NCI-H1105 treated with DMSO at 0.1 percent for 48 hours (cell line): ENCODE measurements around the gene KIF24.
A peak's percentile ranks its signal among the peaks of the same experiment; 100 is the strongest.
"Not testable (repeated sequence)": the region's sequence is repeated elsewhere in the genome, so short reads cannot be mapped to it uniquely, and the experiment has no call there.

Source experiments
- DNase-seq: peaks from one replicate; lab custom pipeline; 2025; lab: John Stamatoyannopoulos, UW

The KIF24 gene

GRCh38 chr9:34328987-34329832, at the start of gene KIF24, which contains the start of gene NUDT2:
TSS of gene KIF24 (minus strand) at chr9:34329268. CDS start at chr9:34311346, 17,922 bp downstream.
TSS of gene NUDT2 (plus strand) at chr9:34329569. CDS start at chr9:34339040, 9,471 bp downstream.
- peak; percentile 100 for DNase-seq

GRCh38 chr9:34378376-34379060, 49.5 kb upstream of the KIF24 start:
- no peak for DNase-seq

- DNase-seq, result no peak
Observed at GRCh38 chr9:34377404-34377746, 48.3 kb upstream of the KIF24 start.

GRCh38 chr9:34376596-34377403, 47.7 kb upstream of the KIF24 start, which contains the start of gene MYORG:
TSS of gene MYORG (minus strand) at chr9:34376898. CDS start at chr9:34372943, 3,955 bp downstream.
- DNase-seq, result peak; percentile 95

DNA sequence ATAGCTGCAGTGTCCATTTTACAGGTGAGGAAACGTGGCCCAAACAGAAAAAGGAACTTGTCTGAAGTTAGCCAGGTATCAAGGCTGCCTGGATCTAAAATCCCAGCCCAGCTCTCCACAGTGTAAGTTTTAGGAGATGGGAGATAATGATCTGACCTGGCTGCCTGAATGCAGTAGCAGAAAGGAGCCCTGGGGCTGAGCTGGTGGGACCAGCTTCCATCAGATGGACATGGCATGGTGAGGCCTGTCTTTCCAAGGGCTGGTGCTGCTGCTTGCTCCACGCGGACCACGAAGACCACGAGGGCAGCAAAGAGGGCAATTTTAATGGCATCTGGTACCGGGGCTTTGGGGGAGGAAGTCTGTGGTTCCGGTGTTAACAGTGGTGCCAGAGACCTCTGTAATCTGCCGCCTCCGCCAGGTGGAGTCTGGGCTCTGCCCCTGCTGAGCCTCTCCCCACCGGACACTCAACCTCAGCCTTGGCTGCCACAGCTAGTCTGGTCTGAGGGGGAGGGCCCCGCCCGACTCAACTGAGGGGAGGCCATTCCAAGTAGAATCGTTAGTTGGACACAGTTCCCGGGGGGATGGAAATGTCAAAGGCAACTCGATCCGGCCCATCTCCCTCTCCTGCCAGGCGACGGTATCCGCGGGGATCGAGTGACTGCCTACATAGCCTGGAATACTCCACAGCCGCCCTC, 47.0 kb upstream of the KIF24 start:
- peak; percentile 21 for DNase-seq

- DNase-seq, result no peak
Observed at GRCh38 chr9:34374905-34375552, 46.0 kb upstream of the KIF24 start.

DNA sequence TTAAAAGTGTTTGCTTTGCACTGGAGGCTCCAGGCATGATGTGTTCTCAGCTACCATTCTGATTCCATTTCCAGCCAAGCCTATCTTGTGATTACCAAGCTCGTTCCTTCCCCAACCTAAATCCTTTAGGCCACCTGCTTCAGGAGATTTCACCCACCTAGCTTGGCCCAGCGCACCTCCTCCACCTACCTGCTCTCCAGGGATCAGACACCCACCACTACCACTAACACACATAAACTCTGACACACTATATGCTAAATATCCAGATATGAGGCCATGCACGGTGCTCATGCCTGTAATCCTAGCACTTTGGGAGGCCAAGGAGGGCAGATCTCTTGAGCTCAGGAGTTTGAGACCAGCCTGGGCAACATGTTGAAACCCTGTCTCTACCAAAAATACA, 45.3 kb upstream of the KIF24 start:
- DNase-seq, result no peak

DNA sequence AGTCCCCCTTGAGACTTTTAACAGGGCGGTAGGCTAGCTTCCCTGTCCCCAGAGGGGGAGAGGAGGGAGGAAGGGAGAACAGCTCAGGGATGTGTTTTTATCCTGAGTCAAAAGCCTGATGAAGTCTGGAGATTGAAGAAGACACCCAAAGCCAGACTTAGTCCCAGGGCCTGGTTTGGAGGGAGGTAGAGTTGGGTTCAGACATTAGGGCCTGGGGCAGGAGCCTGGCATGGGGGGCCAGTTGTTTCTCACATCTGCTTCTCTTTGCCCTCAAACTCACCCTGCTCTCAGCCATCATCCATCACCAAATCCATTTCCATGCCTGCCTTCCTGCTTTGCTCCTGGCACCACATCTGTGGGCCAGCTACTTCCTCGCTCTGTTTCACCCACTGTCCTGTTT, 44.7 kb upstream of the KIF24 start:
- DNase-seq, result no peak

- DNase-seq, result no peak
Observed at GRCh38 chr9:34372467-34373011, 43.5 kb upstream of the KIF24 start.

DNA sequence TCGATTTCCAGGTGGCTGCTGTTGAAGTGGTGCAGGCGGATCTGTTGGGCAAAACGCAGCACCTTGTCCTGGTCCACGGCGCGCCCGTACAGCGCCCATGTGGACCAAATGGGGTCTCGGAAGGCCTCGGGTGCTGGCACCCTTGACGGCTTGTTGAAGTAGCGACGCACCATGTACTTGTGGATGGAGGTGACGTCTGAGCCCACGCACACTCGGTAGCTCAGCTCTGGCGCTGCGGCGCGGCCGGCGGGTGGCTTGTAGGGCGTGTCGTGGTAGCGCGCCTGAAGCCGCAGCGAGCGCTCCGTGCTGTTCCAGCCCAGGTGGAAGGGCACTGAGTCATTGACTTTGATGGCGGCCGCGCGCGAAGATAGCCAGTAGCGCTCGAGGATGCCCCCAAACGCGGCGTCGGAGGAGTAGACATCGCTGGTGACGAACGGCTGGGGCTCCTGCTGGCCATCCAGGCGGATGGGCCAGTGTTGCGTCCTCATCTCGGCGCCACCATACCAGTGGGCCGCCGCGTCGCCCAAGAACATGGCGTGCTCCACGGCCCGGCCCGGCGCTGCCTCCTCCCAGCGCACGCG, 42.9 kb upstream of the KIF24 start:
- no peak for DNase-seq

- DNase-seq, result no peak
Observed at GRCh38 chr9:34370970-34371880, 42.2 kb upstream of the KIF24 start.

- no peak for DNase-seq
Observed at GRCh38 chr9:34370335-34370969, 41.4 kb upstream of the KIF24 start.

- no peak for DNase-seq
Observed at GRCh38 chr9:34369636-34370035, 40.6 kb upstream of the KIF24 start.

- not testable (repeated sequence) for DNase-seq
Observed at GRCh38 chr9:34368796-34369195, 39.7 kb upstream of the KIF24 start.

DNA sequence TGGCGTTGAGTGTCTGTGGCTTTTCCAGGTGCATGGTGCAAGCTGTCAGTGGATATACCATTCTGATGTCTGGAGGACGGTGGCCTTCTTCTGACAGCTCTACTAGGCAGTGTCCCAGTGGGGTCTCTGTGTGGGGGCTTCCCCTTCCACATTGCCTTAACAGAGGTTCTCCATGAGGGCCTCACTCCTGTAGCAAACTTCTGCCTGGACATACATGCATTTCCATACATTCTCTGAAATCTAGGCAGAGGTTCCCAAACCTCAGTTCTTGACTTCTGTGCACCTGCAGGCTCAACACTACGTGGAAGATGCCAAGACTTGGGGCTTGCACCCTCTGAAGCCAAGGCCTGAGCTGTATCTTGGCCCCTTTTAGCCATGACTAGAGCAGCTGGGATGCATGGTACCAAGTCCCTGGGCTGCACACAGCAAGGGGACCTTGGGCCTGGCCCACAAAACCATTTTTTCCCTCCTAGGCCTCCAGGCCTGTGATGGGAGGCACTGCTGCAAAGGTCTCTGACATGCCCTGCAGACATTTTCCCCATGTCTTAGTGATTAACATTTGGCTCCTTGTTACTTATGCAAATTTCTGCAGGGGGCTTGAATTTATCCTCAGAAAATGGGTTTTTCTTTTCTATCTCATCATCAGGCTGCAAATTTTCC, 38.8 kb upstream of the KIF24 start:
- DNase-seq, result not testable (repeated sequence)

GRCh38 chr9:34366365-34366764, 37.3 kb upstream of the KIF24 start:
- no peak for DNase-seq

GRCh38 chr9:34365282-34365681, 36.2 kb upstream of the KIF24 start:
- no peak for DNase-seq

DNA sequence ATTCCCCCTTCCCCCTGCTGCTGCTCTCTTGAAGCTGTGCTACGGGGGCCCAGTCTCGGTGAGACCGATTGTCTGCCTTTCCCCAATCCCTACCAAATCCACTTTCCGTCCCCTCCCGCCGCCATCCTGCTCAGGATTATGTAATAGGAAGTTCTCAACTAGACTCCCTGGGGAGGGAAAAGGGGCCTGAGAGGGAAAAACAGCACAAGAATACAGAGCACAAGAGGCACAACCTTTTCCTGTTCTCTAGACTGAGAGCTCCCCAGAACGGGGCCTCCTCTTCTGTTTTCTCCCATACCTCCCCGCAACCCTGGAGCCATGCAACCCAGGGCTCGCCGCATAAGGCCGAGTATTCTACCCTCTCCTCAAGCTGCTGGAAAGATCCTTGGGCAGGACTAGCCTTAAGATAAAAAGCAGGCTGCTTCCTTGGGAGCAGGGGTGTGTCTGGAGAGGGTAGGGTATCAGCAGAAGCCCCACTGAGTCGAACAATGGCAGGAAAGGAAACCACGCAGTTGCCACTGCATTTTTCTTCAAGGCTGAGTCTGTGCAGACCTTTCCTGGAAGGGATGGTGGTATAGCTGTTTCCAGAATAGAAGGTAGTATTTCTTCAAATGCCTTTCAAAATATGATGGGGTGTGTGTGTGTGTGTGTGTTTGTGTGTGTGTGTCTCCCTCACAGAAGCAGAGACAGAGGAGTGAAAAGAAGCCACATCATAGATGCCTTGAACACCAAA, 34.7 kb upstream of the KIF24 start:
- no peak for DNase-seq
